Pancreas (tissue), 10 donors: ENCODE data around the gene HOMER2. TPM values are rescaled to one million over a fixed set of nuclear protein-coding genes. Genes with fewer than 3 reads are reported as not detected.

Experiments used
- ATAC-seq, 4 donors: fragments of 200-7000 bp; cut with Tn5 transposase; one replicate each; pipeline versions ENCODE4 v1.8.0 to v1.9.1; 2020; ENCODE audit warnings: mild to moderate bottlenecking in 4 of 4, moderate library complexity in 4 of 4
- DNase-seq, 6 donors: peaks; one replicate each; pipeline ENCODE4 v3.0.0-alpha.2; 2020
- FAIRE-seq: peaks from 2 replicates; lab custom pipeline; 2012; peaks lifted over from hg19 to GRCh38; lab: Jason Lieb, UNC
- H3K27ac ChIP-seq, 4 donors: fragments of 200-600 bp; sonication (generic); 1 replicate in 3 of 4; 2 replicates in 1 of 4; pipeline versions ENCODE4 v1.5.0 to v1.8.0; 2020
- H3K27me3 ChIP-seq, 4 donors: fragments of 200-600 bp; one replicate each; pipeline ENCODE4 v1.8.0; 2021
- H3K36me3 ChIP-seq, 3 donors: fragments of 200-600 bp; sonication (generic) in 1 of 3; one replicate each; pipeline versions ENCODE4 v1.5.0 to v1.8.0; 2020 to 2021
- H3K4me1 ChIP-seq, 3 donors: fragments of 200-600 bp; one replicate each; pipeline ENCODE4 v1.8.0; 2021
- H3K4me3 ChIP-seq, 4 donors: fragments of 200-600 bp; sonication (generic) in 2 of 4; one replicate each; pipeline versions ENCODE4 v1.5.0 to v1.8.0; 2020 to 2021
- H3K9me3 ChIP-seq, 4 donors: fragments of 200-600 bp; one replicate each; pipeline ENCODE4 v1.8.0; 2021
- CTCF ChIP-seq, 4 donors: fragments of 200-600 bp; sonication (generic) in 3 of 4; IDR thresholded peaks; one replicate each; pipeline versions ENCODE4 v1.5.0 to v1.8.0; 2021; ENCODE audit warnings: antibody characterized with exemption in 4 of 4
- WGBS, 2 donors: extraction: QIAGEN DNeasy Blood & Tissue Kit; methylation state at CpG; one replicate each; pipeline ENCODE4 v1.1.7; 2013; 5-methylcytosine and 5-hydroxymethylcytosine counted together
- intact Hi-C, 3 donors: fragments of 100-400 bp; cut with DNase I; formaldehyde crosslinking; loops; one replicate each; pipeline versions ENCODE4 v1.11.1 to v1.14.2; 2022
- polyA plus RNA-seq, 2 donors: library from polyadenylated mRNA; stranded (reverse); fragments of 200-250 nt; gene quantifications; one replicate each; pipeline ENCODE4 v1.2.3, GENCODE V29; 2013
- total RNA-seq, 6 donors: library from RNA; stranded (reverse); fragmentation: NEBNext Ultra II Directional in 4 of 6; extraction: Animal tissue kit (Norgen Biotek cat#: 25700) in 4 of 6; gene quantifications; one replicate each; pipeline versions ENCODE4 v1.2.1 to v1.2.4, GENCODE V29; 2021 to 2023
- donor health status: healthy with polysubstance abuse.
- donor health status: DM: no; HTN: no; CAD: no; lungs with moderate emphysema.
- donor health status: DM: no; HTN: no; CAD: no.
- donor health status: control.
- donor health status: control.
- donor health status: Bipolar disorder and iron deficiency.
- donor health status: DM: yes; HTN: yes; CAD: no.
- donor health status: DM: no; HTN: no; CAD: no.
- donor health status: DM: no; HTN: no; CAD: no.
- donor health status: DM: yes; HTN: yes; CAD: no.

HOMER2 gene
- total and polyA plus RNA-seq, 8 donors = 76.8 to 180 (median 139) TPM

- TF ChIP-seq CTCF (IDR thresholded peaks at IDR 0.05) = no peak
- intact Hi-C loops = no loop called here
- Histone ChIP-seq H3K36me3 (peaks cover 0 to 14% (median 3%) of the 10 kb centered on the region in 3 donors), H3K9me3 (no peaks in the 10 kb centered on the region), H3K4me1 (peaks cover 9 to 16% (median 11%) of the 10 kb centered on the region in 3 donors), H3K4me3 (peak within 1 kb of the TSS; percentile 54 to 84 (median 73)), H3K27me3 (no peaks in the 10 kb centered on the region), H3K27ac (peak within 1 kb of the TSS; percentile 39 to 88 (median 76))
- 0 to 1% methylated on average over 45 of the region's 45 CpGs for WGBS, 2 donors
- DNase-seq = peak; percentile 89 to 97 (median 92)
- no peak for FAIRE-seq
- peak; percentile 97 to 98 (median 98) for ATAC-seq
These were observed 33.3 kb upstream of the HOMER2 start, which contains the start of gene RAMAC for GRCh38 chr15:82985688-82986441. Gene RAMAC (plus strand): TSS chr15:82986210. CDS start chr15:82989019, 2,809 bp downstream.

GRCh38 chr15:82980981-82981380 is 28.5 kb upstream of the HOMER2 start:
- H3K27ac ChIP-seq = no peak overlapping the region
- H3K36me3 ChIP-seq = no peaks in the 10 kb centered on the region
- H3K9me3 ChIP-seq = no peaks in the 10 kb centered on the region
- ATAC-seq (no peak), FAIRE-seq (no peak), DNase-seq (no peak)
- no peak for TF ChIP-seq CTCF (IDR thresholded peaks at IDR 0.05)
- no peak overlapping the region for H3K4me3 ChIP-seq
- intact Hi-C loops = no loop called here
- H3K27me3 ChIP-seq = no peaks in the 10 kb centered on the region
- 55 to 82% methylated on average over 2 of the region's 2 CpGs for WGBS, 2 donors
- H3K4me1 ChIP-seq = peaks cover 0 to 6% (median 3%) of the 10 kb centered on the region in 3 donors

GRCh38 chr15:82979726-82980125 is 27.2 kb upstream of the HOMER2 start:
- FAIRE-seq = no peak
- intact Hi-C loops = no loop called here
- no peaks in the 10 kb centered on the region for H3K9me3 ChIP-seq
- 89 to 95% methylated on average over 1 of the region's 1 CpG for WGBS, 2 donors
- H3K36me3 ChIP-seq = no peaks in the 10 kb centered on the region
- no peak overlapping the region for H3K4me3 ChIP-seq
- DNase-seq = no peak
- no peak overlapping the region for H3K27ac ChIP-seq
- ATAC-seq = no peak
- TF ChIP-seq CTCF (IDR thresholded peaks at IDR 0.05) = no peak
- no peaks in the 10 kb centered on the region for H3K4me1 ChIP-seq
- H3K27me3 ChIP-seq = no peaks in the 10 kb centered on the region

- no peak overlapping the region for H3K27ac ChIP-seq
- H3K4me3 ChIP-seq = no peak overlapping the region
- FAIRE-seq (no peak), DNase-seq (no peak), ATAC-seq (no peak)
- no peaks in the 10 kb centered on the region for H3K4me1 ChIP-seq
- intact Hi-C loops = no loop called here
- H3K36me3 ChIP-seq = no peaks in the 10 kb centered on the region
- H3K9me3 ChIP-seq = no peaks in the 10 kb centered on the region
- WGBS, 2 donors = 97% methylated on average over 5 of the region's 5 CpGs
- no peaks in the 10 kb centered on the region for H3K27me3 ChIP-seq
- no peak for TF ChIP-seq CTCF (IDR thresholded peaks at IDR 0.05)
These were observed 25.9 kb upstream of the HOMER2 start for GRCh38 chr15:82978438-82978837.

- FAIRE-seq (no peak), ATAC-seq (no peak), DNase-seq (no peak)
- Histone ChIP-seq H3K27ac (no peak overlapping the region), H3K4me1 (peaks cover 0 to 10% (median 0%) of the 10 kb centered on the region in 3 donors), H3K9me3 (no peaks in the 10 kb centered on the region), H3K36me3 (no peaks in the 10 kb centered on the region), H3K4me3 (no peak overlapping the region), H3K27me3 (no peaks in the 10 kb centered on the region)
- no peak for TF ChIP-seq CTCF (IDR thresholded peaks at IDR 0.05)
- intact Hi-C loops = no loop called here
- 88 to 93% methylated on average over 1 of the region's 1 CpG for WGBS, 2 donors
These were observed 24.6 kb upstream of the HOMER2 start for GRCh38 chr15:82977076-82977475.
